Transverse colon (tissue), 4 donors: ENCODE measurements around the gene GLB1L2. TPM values are rescaled to one million over a fixed set of nuclear protein-coding genes. Genes with fewer than 3 reads are reported as not detected.

ENCODE experiments used
- DNase-seq: peaks from one replicate; pipeline ENCODE4 v3.0.0-alpha.2; 2019
- H3K27ac ChIP-seq, 4 donors: fragments of 200-600 bp; sonication (generic); 2 replicates each; pipeline ENCODE4 v1.5.1; 2016 to 2018; ENCODE audit warnings: inconsistent platforms in 4 of 4
- H3K27me3 ChIP-seq: fragments of 200-600 bp; sonication (generic); 2 replicates; pipeline ENCODE4 v1.5.1; 2017; ENCODE audit warnings: inconsistent platforms
- H3K36me3 ChIP-seq, 4 donors: fragments of 200-600 bp; sonication (generic); 2 replicates each; pipeline ENCODE4 v1.5.1; 2017 to 2019; ENCODE audit warnings: inconsistent platforms in 4 of 4
- H3K4me1 ChIP-seq, 4 donors: fragments of 200-600 bp; sonication (generic); 2 replicates each; pipeline ENCODE4 v1.5.1; 2017 to 2020; ENCODE audit warnings: inconsistent platforms in 4 of 4
- H3K4me3 ChIP-seq, 4 donors: fragments of 200-600 bp; sonication (generic); 1 replicate in 1 of 4; 2 replicates in 3 of 4; pipeline versions ENCODE4 v1.5.1 to v1.6.1; 2017 to 2019; ENCODE audit warnings: inconsistent platforms in 4 of 4
- H3K9me3 ChIP-seq, 2 donors: fragments of 200-600 bp; sonication (generic); 2 replicates each; pipeline ENCODE4 v1.5.1; 2017 to 2019; ENCODE audit warnings: inconsistent platforms in 2 of 2
- CTCF ChIP-seq, 5 experiments: fragments of 200-600 bp in 3 of 5; fragments of 450-650 bp in 2 of 5; sonication (generic) in 3 of 5; IDR thresholded peaks; 1 replicate in 2 of 5; 2 replicates in 3 of 5; pipeline ENCODE4 v1.5.1; 2016 to 2017; ENCODE audit warnings: antibody characterized with exemption in 5 of 5, inconsistent platforms in 3 of 5, mild to moderate bottlenecking in 2 of 5, moderate library complexity in 1 of 5
- EP300 ChIP-seq: sonication (generic); formaldehyde crosslinking; IDR thresholded peaks from one replicate; pipeline ENCODE4 v1.6.1; 2017; ENCODE audit warnings: antibody characterized with exemption, low read depth
- POLR2A ChIP-seq: fragments of 450-650 bp; IDR thresholded peaks from one replicate; pipeline ENCODE4 v1.6.1; 2016; ENCODE audit warnings: antibody characterized with exemption, mild to moderate bottlenecking, moderate library complexity
- POLR2AphosphoS5 ChIP-seq, 3 donors: sonication (generic); formaldehyde crosslinking; IDR thresholded peaks; one replicate each; pipeline ENCODE4 v1.6.1; 2016; ENCODE audit warnings: antibody characterized with exemption in 3 of 3
- WGBS, 2 donors: methylation state at CpG; one replicate each; pipeline ENCODE4 v1.1.5; 2018; ENCODE audit warnings: low coverage in 1 of 2; 5-methylcytosine and 5-hydroxymethylcytosine counted together
- in situ Hi-C, 4 donors: fragments of 200-750 bp; cut with MboI; loops; one replicate each; pipeline versions ENCODE4 v1.15.0 to v1.15.1; 2017; ENCODE audit warnings: low sequenced_read_pairs in 3 of 4, low pct_ligation_motif_present in 1 of 4, low pct_unique_long_range_greater_than_20kb in 1 of 4
- intact Hi-C: fragments of 100-400 bp; cut with DNase I; formaldehyde crosslinking; loops from one replicate; pipeline ENCODE4 v1.15.1; 2023; ENCODE audit warnings: low total_unique reads
- total RNA-seq, 4 donors: library from RNA; depleted of rRNA; stranded (reverse); fragments of >200 nt; gene quantifications; one replicate each; pipeline ENCODE4 v1.1.0, GENCODE V29; 2016

Gene GLB1L2
- total RNA-seq, 4 donors from 2014 or later = 26.2 to 39.5 (median 35.3) TPM

DNA sequence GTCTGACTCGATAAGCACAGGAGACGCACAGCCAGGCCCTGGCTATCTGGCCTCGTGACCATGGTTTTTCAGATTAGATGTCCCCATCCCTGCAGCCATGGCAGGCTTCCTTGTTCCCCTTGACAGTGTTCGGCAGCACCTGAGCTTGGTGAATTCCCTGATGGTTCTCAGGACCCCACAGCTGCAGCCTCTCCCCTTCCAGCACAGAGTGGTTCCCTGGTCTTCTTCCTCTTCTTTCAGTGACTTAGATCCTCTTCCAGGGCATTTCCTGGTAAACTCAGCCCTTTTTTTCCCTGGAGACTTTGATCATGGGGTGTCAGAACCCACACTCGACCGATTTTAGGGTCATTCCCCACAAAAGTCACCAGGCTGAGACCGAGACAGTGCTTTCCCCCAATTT is 41.1 kb upstream of the GLB1L2 start:
- no peaks in the 10 kb centered on the region for H3K4me1 ChIP-seq
- H3K27ac ChIP-seq = no peak overlapping the region
- no peaks in the 10 kb centered on the region for H3K36me3 ChIP-seq
- 81 to 83% methylated on average over 4 to 7 of the region's 7 CpGs for WGBS, 2 donors
- H3K27me3 ChIP-seq = no peaks in the 10 kb centered on the region
- in situ Hi-C loops (no loop called here), intact Hi-C loops (no loop called here)
- no peak overlapping the region for H3K4me3 ChIP-seq
- DNase-seq = no peak
- H3K9me3 ChIP-seq = no peaks in the 10 kb centered on the region
- TF ChIP-seq EP300 (no peak), CTCF (IDR thresholded peaks at IDR 0.05) (no peak), POLR2AphosphoS5 (IDR thresholded peaks at IDR 0.05) (no peak), POLR2A (no peak)

DNA sequence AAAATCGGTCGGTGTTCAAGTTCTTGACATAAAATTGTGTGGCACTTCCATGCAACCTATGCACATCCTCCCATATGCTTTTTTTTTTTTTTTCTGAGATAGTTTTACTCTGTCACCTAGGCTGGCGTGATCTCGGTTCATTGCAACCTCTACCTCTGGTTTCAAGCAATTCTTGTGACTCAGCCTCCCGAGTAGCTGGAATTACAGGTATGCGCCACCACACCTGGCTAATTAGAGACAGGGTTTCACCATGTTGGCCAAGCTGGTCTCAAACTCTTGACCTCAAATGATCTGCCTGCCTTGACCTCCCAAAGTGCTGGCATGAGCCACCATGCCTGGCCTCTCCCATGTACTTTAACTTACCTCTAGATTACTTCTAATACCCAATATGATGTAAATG is 40.6 kb upstream of the GLB1L2 start:
- no peak for DNase-seq
- H3K36me3 ChIP-seq = no peaks in the 10 kb centered on the region
- no peak for TF ChIP-seq POLR2A
- no peak for TF ChIP-seq POLR2AphosphoS5 (IDR thresholded peaks at IDR 0.05)
- TF ChIP-seq EP300 = no peak
- TF ChIP-seq CTCF (IDR thresholded peaks at IDR 0.05) = no peak
- H3K4me1 ChIP-seq = no peaks in the 10 kb centered on the region
- intact Hi-C loops (no loop called here), in situ Hi-C loops (no loop called here)
- no peaks in the 10 kb centered on the region for H3K9me3 ChIP-seq
- H3K27me3 ChIP-seq = no peaks in the 10 kb centered on the region
- WGBS, 2 donors = 83% methylated on average over 6 of the region's 6 CpGs; no CpG with 5 or more reads in 1 of the 2 donors
- H3K4me3 ChIP-seq = no peak overlapping the region
- H3K27ac ChIP-seq = no peak overlapping the region

- DNase-seq = no peak
- H3K4me3 ChIP-seq = no peak overlapping the region
- H3K4me1 ChIP-seq = no peaks in the 10 kb centered on the region
- intact Hi-C loops = no loop called here
- H3K27ac ChIP-seq = no peak overlapping the region
- H3K9me3 ChIP-seq = no peaks in the 10 kb centered on the region
- in situ Hi-C loops = no loop called here
- no peaks in the 10 kb centered on the region for H3K36me3 ChIP-seq
- no peaks in the 10 kb centered on the region for H3K27me3 ChIP-seq
- TF ChIP-seq CTCF (IDR thresholded peaks at IDR 0.05) = no peak
- no peak for TF ChIP-seq POLR2A
- no peak for TF ChIP-seq POLR2AphosphoS5 (IDR thresholded peaks at IDR 0.05)
- TF ChIP-seq EP300 = no peak
- WGBS, 2 donors = 75% methylated on average over 15 of the region's 15 CpGs; no CpG with 5 or more reads in 1 of the 2 donors
Measured at GRCh38 chr11:134292661-134293060, 39.1 kb upstream of the GLB1L2 start.

DNA sequence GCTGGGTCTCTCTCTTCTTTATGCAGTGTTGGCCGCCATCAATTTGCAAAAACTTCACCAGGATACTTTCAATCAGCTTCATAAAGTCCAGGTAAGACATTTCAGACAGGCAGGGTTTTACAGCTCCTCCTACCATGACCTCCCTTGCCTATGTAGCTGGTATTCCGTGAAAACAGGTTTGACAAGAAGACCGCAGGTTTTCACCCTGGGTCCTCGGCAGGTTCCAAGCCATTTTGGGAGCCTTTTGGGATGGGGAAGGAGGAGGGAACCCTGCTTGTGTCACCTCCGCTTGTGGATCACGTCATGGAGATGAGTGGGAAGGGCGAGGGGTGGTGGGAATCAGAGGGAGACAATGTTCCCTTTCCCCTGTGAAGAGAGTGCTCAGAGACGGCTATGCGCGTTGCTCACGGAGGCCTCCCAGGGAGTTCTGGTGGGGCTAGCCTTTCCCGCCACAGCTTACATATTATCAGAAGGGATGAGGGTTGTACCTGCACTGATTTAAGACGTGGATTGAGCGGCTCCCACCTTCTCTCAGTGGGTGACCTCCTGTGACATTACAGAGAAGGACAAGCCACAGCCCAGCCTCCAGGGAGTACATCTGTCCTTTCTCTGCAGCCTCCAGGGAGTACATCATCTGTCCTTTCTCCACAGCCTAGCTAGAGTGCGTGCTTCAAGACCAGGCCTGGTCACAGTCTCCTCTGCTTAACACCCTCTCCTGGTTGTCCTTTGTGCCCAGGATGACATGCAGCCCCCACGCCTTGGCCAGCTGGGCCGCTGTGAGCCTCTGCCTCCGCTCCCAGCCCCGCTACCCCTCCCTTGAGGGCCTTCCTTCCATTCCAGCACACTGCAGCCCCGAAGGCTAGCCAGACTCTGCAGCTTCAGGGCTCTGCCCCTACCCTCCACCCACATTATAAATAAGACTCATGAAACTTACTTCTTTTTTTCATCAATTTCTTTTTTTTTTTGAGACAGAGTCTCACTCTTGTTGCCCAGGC is 38.4 kb upstream of the GLB1L2 start:
- DNase-seq = no peak
- Histone ChIP-seq H3K27me3 (no peaks in the 10 kb centered on the region), H3K9me3 (no peaks in the 10 kb centered on the region), H3K36me3 (no peaks in the 10 kb centered on the region), H3K4me3 (no peak overlapping the region), H3K4me1 (no peaks in the 10 kb centered on the region), H3K27ac (no peak overlapping the region)
- in situ Hi-C loops = no loop called here
- TF ChIP-seq CTCF (IDR thresholded peaks at IDR 0.05) = no peak
- no peak for TF ChIP-seq POLR2AphosphoS5 (IDR thresholded peaks at IDR 0.05)
- TF ChIP-seq POLR2A = no peak
- TF ChIP-seq EP300 = no peak
- 71 to 76% methylated on average over 9 to 20 of the region's 20 CpGs for WGBS, 2 donors
- intact Hi-C loops = no loop called here
